KOPT-K1 (cell line): ENCODE measurements around the gene F8.
"Not testable (repeated sequence)": the region's sequence is repeated elsewhere in the genome, so short reads cannot be mapped to it uniquely, and the experiment has no call there.

Source experiments
- H3K27ac ChIP-seq: fragments of 200-600 bp; sonication (generic); 2 replicates; pipeline ENCODE4 v1.5.1; 2016; ENCODE audit warnings: antibody characterized with exemption, mild to moderate bottlenecking, low read depth, low read length; ENCODE audit not compliant: poor library complexity, severe bottlenecking
- H3K36me3 ChIP-seq: fragments of 200-600 bp; sonication (generic); 2 replicates; pipeline ENCODE4 v1.5.1; 2017; ENCODE audit warnings: antibody characterized with exemption, mild to moderate bottlenecking, low read length, moderate library complexity; ENCODE audit not compliant: insufficient read depth
- H3K9me3 ChIP-seq: fragments of 200-600 bp; sonication (generic); 2 replicates; pipeline ENCODE4 v1.5.1; 2017; ENCODE audit warnings: antibody characterized with exemption, low read length, mild to moderate bottlenecking; ENCODE audit not compliant: insufficient read depth, poor library complexity, severe bottlenecking

The F8 gene

GRCh38 chrX:154890990-154891639, 131.4 kb downstream of the F8 start:
- Histone ChIP-seq H3K9me3 (no peaks in the 10 kb centered on the region), H3K27ac (no peak overlapping the region), H3K36me3 (no peaks in the 10 kb centered on the region)

- not testable (repeated sequence) for H3K36me3 ChIP-seq, H3K27ac ChIP-seq, H3K9me3 ChIP-seq
Measured at GRCh38 chrX:154886789-154887221, 135.7 kb downstream of the F8 start.

GRCh38 chrX:154886069-154886788, 136.3 kb downstream of the F8 start, which contains the start of gene F8A1:
Gene F8A1 (plus strand): TSS chrX:154886355. CDS start chrX:154886375, 20 bp downstream.
- not testable (repeated sequence) for H3K9me3 ChIP-seq
- H3K27ac ChIP-seq, result peak within 1 kb of the TSS; percentile 42

GRCh38 chrX:154885549-154885948, 137.0 kb downstream of the F8 start:
- not testable (repeated sequence) for H3K36me3 ChIP-seq, H3K9me3 ChIP-seq, H3K27ac ChIP-seq

More at GRCh38 chrX:154886069-154886788, 136.3 kb downstream of the F8 start, which contains the start of gene F8A1:
- H3K36me3 ChIP-seq, result not testable (repeated sequence)

DNA sequence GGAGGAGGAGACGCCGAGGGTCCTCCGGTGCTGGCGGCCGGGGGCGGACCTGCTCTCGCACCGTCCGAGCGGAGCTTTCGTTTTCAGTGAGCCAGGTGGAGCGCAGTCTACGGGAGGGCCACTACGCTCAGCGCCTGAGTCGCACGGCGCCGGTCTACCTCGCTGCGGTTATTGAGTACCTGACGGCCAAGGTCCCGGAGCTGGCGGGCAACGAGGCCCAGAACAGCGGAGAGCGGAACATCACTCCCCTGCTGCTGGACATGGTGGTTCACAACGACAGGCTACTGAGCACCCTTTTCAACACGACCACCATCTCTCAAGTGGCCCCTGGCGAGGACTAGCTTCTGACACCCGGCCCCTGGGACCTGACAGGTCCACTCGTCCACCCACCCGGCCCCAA, 137.5 kb downstream of the F8 start:
- not testable (repeated sequence) for H3K27ac ChIP-seq, H3K36me3 ChIP-seq, H3K9me3 ChIP-seq

GRCh38 chrX:154884069-154884468, 138.5 kb downstream of the F8 start:
- H3K36me3 ChIP-seq, H3K27ac ChIP-seq: not testable (repeated sequence)

DNA sequence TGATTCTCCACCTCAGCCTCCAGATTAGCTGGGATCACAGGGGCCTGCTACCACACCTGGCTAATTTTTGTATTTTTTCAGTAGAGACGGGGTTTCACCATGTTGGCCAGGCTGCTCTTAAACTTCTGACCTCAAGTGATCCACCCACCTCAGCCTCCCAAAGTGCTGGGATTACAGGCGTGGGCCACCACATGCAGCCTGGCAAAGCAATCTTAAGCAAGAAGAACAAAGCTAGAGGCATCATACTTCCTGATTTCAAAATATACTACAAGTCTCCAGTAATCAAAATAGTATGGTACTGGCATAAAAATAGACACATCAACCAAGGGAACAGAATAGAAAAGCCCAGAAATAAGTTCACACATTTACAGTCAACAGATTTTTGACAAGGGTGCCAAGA, 149.2 kb downstream of the F8 start:
- Histone ChIP-seq H3K36me3 (no peaks in the 10 kb centered on the region), H3K9me3 (peaks cover under 1% of the 10 kb centered on the region), H3K27ac (no peak overlapping the region)

More at GRCh38 chrX:154884069-154884468, 138.5 kb downstream of the F8 start:
- not testable (repeated sequence) for H3K9me3 ChIP-seq

DNA sequence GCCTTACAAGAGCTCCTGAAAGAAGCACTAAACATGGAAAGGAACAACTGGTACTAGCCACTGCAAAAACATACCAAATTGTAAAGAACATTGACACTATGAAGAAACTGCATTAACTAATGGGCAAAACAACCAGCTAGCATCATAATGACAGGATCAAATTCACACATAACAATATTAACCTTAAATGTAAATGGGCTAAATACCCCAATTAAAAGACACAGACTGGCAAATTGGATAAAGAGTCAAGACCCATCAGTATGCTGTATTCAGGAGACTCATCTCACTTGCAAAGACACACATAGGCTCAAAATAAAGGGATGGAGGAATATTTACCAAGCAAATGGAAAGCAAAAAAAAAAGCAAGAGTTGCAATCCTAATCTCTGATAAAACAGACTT, 154.0 kb downstream of the F8 start:
- not testable (repeated sequence) for H3K36me3 ChIP-seq, H3K9me3 ChIP-seq, H3K27ac ChIP-seq

- H3K27ac ChIP-seq, result no peak overlapping the region
- no peaks in the 10 kb centered on the region for H3K9me3 ChIP-seq
- no peaks in the 10 kb centered on the region for H3K36me3 ChIP-seq
Measured at GRCh38 chrX:154855256-154855655, 167.3 kb downstream of the F8 start.

DNA sequence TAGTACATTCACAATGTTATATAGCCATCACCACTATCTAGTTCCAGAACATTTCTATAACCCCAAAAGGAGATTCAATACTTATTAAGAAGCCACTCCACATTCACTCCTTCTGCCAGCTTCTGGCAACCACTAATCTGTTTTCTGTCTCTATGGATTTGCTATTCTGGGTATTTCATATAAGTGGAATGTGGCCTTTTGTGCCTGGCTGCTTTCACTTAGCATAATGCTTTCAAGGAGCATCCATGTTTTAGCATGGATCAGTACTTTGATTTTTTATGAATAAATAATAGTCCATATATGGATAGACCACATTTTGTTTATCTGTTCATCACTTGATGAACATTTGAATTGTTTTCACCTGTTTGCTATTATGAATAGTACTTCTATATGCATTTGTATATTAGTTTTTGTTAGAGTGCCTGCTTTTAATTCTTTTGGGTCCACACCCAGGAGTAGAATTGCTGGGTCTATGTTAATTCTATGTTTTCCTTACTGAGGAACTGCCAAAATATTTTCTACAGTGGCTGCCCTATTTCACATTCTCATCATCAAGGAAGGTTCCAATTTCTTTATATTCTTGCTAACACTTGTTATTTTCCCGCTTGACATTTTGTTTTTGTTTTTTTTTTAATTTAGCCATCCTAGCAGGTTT, 171.4 kb downstream of the F8 start:
- no peak overlapping the region for H3K27ac ChIP-seq
- H3K9me3 ChIP-seq, result no peaks in the 10 kb centered on the region

DNA sequence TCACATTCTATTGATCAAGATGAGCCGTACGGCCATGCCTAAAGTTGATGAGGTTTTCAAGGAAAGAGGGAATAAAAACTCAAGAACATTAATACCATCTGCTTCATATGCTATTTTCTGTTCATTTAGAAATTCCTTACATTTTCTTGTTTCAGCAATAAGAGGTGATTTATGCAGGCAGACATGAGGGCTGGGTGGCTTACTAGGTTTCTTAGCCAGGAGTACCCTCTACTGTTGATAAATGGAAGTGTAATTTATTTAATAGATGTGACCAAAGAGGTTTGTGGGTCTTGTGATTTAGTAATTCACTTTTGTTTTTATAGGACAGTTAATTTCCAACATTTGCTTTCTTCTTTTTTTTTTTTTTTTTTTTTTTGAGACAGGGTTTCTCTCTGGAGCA, 181.7 kb downstream of the F8 start:
- Histone ChIP-seq H3K9me3 (no peaks in the 10 kb centered on the region), H3K36me3 (no peaks in the 10 kb centered on the region), H3K27ac (no peak overlapping the region)

More for the DNA sequence above, 171.4 kb downstream of the F8 start:
- no peaks in the 10 kb centered on the region for H3K36me3 ChIP-seq

DNA sequence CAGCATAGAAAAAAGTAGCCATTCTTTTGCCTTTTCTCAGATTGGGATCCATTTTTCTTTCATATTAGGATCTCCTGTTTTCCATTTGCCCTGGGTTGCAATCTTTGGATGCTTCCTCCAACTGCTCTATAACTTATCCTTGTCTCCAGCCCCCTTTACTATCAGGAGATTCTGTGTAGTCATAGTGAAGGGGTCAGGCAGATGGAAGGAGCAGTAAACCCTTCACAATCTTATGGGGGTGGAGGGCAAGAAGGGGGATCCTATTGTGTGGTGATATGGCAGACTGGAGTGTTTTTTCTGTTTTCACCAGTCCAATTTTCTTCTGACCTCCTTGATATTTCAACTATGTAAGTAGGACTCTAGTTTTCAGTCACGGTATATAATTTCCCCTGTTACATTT, 186.4 kb downstream of the F8 start:
- H3K27ac ChIP-seq, result no peak overlapping the region
- no peaks in the 10 kb centered on the region for H3K9me3 ChIP-seq
- H3K36me3 ChIP-seq, result no peaks in the 10 kb centered on the region

GRCh38 chrX:154834562-154834961, 188.0 kb downstream of the F8 start, which contains the start of gene SMIM9:
Gene SMIM9 (minus strand): TSS chrX:154834662. CDS start chrX:154830856, 3,806 bp downstream.
- Histone ChIP-seq H3K36me3 (no peaks in the 10 kb centered on the region), H3K9me3 (no peaks in the 10 kb centered on the region), H3K27ac (no peak within 1 kb of the TSS)

GRCh38 chrX:154833746-154834274, 188.7 kb downstream of the F8 start:
- H3K9me3 ChIP-seq, result no peaks in the 10 kb centered on the region
- no peaks in the 10 kb centered on the region for H3K36me3 ChIP-seq
- H3K27ac ChIP-seq, result no peak overlapping the region

DNA sequence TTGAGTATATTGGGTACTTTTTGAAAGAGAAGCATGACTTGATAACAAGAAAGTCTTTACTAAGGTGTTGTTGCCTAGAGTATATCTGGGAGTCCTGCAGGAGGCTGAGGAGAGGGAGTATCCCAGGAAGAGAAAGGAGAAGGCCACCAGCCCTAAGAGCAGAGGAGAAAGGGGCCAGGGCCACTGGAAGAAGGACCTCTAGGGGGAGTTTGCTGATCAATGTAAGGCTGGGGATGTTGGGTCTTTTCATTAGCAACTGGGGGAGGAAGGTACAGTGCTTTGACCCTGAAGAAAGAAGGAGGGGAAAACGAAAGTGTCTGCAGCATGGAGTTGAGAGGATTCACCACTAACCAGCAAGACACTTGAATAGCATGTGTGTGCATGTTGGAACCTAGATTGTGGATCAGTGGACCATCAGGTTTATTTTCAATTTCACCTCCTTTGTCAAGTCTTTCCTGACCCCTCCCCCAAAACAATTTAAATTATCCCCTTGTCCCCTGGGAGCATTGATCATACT, 192.5 kb downstream of the F8 start:
- Histone ChIP-seq H3K27ac (peak overlapping the region; percentile 28), H3K9me3 (no peaks in the 10 kb centered on the region), H3K36me3 (no peaks in the 10 kb centered on the region)
